Skin of body (tissue), 2 donors: Measurements from ENCODE around the gene TOMM40. TPM values are rescaled to one million over a fixed set of nuclear protein-coding genes. Genes with fewer than 3 reads are reported as not detected.
"Not testable (repeated sequence)": the region's sequence is repeated elsewhere in the genome, so short reads cannot be mapped to it uniquely, and the experiment has no call there.

Experiments used
- DNase-seq: peaks from one replicate; lab custom pipeline; 2025; lab: John Stamatoyannopoulos, UW
- total RNA-seq: library from RNA; depleted of rRNA; stranded (reverse); fragments of >200 nt; gene quantifications from one replicate; pipeline ENCODE4 v1.2.3, GENCODE V29; 2014

The TOMM40 gene
- total RNA-seq, 1 donor from 2014 or later: 16.1 TPM

- DNase-seq: no peak
These were observed 6.8 kb downstream of the TOMM40 start for GRCh38 chr19:44897835-44898234.

- no peak for DNase-seq
These were observed 9.5 kb downstream of the TOMM40 start for GRCh38 chr19:44900328-44901244.

- no peak for DNase-seq
These were observed 12.2 kb downstream of the TOMM40 start for GRCh38 chr19:44903216-44903601.

GRCh38 chr19:44903602-44904425 is 12.8 kb downstream of the TOMM40 start:
- peak; percentile 39 for DNase-seq

- no peak for DNase-seq
These were observed 13.5 kb downstream of the TOMM40 start for GRCh38 chr19:44904426-44904994.

GRCh38 chr19:44905437-44906160 is 14.5 kb downstream of the TOMM40 start, which contains the start of gene APOE:
TSS of gene APOE (plus strand) at chr19:44905796. CDS start at chr19:44906625, 829 bp downstream.
- DNase-seq: no peak

DNA sequence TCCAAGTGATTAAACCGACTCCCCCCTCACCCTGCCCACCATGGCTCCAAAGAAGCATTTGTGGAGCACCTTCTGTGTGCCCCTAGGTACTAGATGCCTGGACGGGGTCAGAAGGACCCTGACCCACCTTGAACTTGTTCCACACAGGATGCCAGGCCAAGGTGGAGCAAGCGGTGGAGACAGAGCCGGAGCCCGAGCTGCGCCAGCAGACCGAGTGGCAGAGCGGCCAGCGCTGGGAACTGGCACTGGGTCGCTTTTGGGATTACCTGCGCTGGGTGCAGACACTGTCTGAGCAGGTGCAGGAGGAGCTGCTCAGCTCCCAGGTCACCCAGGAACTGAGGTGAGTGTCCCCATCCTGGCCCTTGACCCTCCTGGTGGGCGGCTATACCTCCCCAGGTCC is 16.6 kb downstream of the TOMM40 start:
- no peak for DNase-seq

DNA sequence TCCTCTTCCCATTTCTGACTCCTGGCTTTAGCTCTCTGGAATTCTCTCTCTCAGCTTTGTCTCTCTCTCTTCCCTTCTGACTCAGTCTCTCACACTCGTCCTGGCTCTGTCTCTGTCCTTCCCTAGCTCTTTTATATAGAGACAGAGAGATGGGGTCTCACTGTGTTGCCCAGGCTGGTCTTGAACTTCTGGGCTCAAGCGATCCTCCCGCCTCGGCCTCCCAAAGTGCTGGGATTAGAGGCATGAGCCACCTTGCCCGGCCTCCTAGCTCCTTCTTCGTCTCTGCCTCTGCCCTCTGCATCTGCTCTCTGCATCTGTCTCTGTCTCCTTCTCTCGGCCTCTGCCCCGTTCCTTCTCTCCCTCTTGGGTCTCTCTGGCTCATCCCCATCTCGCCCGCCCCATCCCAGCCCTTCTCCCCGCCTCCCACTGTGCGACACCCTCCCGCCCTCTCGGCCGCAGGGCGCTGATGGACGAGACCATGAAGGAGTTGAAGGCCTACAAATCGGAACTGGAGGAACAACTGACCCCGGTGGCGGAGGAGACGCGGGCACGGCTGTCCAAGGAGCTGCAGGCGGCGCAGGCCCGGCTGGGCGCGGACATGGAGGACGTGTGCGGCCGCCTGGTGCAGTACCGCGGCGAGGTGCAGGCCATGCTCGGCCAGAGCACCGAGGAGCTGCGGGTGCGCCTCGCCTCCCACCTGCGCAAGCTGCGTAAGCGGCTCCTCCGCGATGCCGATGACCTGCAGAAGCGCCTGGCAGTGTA is 17.2 kb downstream of the TOMM40 start:
- no peak for DNase-seq

GRCh38 chr19:44908836-44909261 is 17.8 kb downstream of the TOMM40 start:
- no peak for DNase-seq

GRCh38 chr19:44909775-44910174 is 18.7 kb downstream of the TOMM40 start:
- no peak for DNase-seq

- not testable (repeated sequence) for DNase-seq
These were observed 20.8 kb downstream of the TOMM40 start for GRCh38 chr19:44911896-44912295.

DNA sequence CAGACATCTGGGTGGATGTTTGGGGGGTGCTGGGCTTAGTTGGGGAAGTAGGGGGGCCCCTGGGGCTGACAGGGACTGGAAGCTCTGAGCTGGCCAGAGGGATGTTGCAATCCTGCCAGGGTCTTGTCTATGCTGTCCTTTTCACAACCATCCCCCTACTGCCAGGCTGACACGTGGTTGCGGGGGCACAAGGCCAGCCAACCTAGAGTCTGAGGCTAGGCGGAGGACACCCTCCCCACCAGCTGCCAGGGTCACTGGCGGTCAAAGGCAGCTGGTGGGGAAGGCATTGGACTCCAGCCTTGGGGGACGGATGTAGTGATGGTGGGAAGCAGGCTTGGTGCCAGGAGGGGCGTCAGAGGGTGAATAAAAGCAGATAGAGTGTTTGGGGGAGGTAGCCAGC is 21.8 kb downstream of the TOMM40 start:
- no peak for DNase-seq

- DNase-seq: not testable (repeated sequence)
These were observed 22.7 kb downstream of the TOMM40 start for GRCh38 chr19:44913512-44914432.

DNA sequence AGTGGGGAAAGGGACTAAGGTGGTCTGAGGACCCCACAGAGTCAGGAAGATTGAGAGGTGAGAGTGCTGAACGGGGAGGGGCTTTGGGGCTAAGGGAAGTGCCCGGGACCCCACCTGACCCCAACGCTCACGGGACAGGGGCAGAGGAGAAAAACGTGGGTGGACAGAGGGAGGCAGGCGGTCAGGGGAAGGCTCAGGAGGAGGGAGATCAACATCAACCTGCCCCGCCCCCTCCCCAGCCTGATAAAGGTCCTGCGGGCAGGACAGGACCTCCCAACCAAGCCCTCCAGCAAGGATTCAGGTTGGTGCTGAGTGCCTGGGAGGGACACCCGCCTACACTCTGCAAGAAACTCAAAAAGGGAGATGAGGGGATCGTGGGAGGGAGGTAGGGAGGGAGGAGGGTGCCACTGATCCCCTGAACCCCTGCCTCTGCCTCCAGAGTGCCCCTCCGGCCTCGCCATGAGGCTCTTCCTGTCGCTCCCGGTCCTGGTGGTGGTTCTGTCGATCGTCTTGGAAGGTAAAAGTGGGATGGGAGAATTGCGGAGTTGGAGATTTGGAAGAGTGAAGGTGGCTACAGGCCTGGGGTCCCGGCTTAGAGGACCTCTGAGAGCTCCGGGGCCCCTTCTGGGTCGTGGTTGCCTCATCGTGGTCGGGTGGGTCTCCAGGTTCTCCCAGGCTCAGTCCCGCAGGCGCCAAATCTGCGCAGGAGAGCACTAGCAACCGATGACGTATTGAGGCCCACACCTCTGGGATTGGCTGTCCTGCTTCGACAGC is 23.6 kb downstream of the TOMM40 start, which contains the start of gene APOC1:
TSS of gene APOC1 (plus strand) at position 176 of the 774 bp plus-strand sequence. CDS start at position 460, 284 bp downstream.
- peak; percentile 84 for DNase-seq

DNA sequence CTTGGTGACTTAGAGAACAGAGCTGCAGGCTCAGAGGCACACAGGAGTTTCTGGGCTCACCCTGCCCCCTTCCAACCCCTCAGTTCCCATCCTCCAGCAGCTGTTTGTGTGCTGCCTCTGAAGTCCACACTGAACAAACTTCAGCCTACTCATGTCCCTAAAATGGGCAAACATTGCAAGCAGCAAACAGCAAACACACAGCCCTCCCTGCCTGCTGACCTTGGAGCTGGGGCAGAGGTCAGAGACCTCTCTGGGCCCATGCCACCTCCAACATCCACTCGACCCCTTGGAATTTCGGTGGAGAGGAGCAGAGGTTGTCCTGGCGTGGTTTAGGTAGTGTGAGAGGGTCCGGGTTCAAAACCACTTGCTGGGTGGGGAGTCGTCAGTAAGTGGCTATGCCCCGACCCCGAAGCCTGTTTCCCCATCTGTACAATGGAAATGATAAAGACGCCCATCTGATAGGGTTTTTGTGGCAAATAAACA is 33.2 kb downstream of the TOMM40 start:
- no peak for DNase-seq

- DNase-seq: peak; percentile 34
These were observed 34.2 kb downstream of the TOMM40 start for GRCh38 chr19:44925114-44925891.
